GM19193 (cell line): ENCODE data around the gene HOXD8.

Experiments
- POLR2A ChIP-seq: IDR thresholded peaks from 4 replicates; pipeline ENCODE4 v1.6.1; 2011; ENCODE audit not compliant: insufficient read depth, insufficient read length; ENCODE audit errors: extremely low read depth

The HOXD8 gene

DNA sequence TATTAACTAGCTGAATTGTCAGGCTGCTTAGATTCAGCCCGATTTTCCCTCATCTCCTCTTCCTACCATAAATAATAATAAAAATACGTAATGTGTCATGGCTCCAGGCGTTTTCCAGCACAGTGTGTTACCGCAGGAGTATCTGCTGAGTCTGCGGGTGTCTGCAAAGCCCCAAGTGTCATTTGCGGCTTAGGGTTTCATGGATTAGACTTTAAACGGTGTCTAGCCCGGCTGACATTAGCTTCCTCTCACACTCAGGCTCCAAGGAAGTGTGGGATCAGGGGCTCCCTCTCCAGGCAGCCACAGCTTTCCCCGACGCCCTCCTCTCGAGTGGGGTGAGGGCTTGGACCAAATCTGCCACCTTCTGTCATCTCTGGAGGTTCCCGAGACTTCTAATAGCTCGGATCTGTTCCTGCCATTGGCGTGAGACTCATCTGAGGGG lies 44.9 kb downstream of the HOXD8 start:
- TF ChIP-seq POLR2A: no peak

DNA sequence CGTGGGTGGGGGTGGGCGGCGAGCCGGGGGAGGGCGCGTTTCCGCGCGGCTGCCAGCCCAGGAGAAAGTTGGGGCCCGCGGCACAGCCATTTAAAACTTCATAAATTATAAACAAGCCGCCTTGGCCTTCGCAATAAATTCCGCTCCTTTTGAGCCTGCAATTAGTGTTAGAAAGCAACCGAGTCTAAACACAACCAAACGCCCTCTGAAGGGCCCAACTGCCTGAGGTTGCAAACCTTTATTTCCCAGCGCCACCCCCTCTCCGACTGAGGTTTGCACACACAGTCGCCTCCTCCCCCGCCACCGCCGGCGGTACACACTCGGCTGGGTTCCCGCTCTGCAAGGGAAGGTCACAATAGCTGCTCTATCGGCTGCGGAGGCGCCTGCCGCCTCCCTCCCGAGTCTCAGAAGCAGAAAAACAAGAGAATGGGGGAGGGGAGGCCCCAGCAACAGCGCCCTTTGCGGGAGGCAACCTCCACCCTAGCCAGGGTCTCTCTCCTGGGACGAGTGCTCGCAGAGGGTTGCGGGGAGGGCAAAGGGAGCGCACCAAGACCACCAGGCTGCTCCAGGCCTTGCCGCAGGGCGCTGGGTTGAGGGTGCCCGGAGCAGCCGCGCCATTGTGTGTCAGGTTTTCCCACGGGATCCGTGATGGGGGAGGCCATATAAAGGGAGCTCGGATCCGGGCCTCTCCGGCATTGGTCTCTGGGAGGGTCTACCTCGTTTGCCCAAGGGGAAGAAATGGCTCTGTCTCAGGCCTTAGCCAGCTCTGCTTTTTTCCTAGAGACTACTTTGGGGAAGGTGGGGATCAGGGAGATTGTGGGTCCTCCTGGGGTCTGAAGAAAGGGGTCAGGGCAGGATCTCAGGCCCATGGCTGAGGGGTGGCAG lies 45.6 kb downstream of the HOXD8 start:
- no peak for TF ChIP-seq POLR2A

DNA sequence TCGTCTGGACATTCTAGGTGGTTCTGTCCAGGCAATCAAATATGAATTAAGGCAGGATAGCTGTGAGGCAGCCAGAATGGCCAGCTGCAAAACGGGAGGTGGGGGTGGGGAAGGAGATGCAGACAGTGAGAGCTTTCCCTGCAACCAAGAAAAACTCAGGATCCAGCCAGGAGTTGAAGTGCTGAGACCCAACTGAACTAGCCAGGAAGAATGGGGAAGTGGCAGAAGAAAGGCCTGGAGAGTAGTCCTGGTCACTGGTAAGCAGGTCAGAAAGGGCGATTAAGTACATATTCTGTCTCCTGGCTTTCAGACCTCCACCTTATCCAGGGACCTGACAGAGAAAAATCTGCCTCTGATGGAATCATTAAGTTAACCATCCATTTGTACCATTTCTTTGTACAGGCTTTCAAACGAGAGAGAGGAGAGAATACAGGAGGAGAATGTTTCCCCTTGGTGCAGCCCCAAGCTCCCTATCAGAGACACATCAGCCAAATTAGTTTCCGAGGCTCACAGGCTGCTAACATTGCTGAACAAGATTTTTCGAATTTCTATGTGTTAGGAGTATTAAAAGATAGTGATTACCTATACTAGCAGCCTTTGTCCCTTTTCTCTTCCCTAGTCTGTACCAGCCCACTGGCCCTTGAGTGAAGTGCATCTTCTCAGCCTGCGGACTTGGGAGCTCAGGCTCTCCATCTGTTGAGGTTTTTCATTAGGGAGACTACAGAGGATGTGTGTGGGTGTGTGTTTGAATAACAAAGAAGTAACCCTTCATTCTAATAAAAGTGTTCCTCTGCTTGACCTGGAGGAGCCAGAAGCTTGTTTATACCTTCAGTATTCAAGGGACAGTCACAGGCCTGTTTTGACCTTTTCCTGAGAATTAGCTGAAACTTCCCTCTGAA lies 46.5 kb downstream of the HOXD8 start:
- no peak for TF ChIP-seq POLR2A

DNA sequence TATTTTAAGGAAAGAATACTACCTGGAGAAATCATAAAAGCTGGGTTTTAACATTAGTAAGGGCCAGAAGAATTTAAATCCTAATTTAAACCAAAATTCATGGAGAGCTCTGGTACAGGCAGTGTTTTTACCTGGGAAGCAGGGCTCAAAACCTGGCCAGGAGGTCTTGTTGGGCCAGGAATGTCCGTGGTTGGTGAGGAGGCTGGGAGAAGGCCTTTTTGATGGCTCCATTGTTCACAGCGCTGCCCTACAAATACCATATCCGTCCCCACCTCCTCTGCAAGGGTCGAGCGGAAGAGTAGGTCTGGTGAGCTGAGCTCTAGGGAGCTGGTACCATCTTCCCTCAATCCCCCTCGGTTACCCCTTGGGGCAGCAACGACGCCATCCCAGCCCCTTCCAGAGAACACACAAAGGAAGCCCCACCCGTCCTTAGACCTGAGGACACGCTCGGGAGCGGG lies 48.1 kb downstream of the HOXD8 start:
- no peak for TF ChIP-seq POLR2A

DNA sequence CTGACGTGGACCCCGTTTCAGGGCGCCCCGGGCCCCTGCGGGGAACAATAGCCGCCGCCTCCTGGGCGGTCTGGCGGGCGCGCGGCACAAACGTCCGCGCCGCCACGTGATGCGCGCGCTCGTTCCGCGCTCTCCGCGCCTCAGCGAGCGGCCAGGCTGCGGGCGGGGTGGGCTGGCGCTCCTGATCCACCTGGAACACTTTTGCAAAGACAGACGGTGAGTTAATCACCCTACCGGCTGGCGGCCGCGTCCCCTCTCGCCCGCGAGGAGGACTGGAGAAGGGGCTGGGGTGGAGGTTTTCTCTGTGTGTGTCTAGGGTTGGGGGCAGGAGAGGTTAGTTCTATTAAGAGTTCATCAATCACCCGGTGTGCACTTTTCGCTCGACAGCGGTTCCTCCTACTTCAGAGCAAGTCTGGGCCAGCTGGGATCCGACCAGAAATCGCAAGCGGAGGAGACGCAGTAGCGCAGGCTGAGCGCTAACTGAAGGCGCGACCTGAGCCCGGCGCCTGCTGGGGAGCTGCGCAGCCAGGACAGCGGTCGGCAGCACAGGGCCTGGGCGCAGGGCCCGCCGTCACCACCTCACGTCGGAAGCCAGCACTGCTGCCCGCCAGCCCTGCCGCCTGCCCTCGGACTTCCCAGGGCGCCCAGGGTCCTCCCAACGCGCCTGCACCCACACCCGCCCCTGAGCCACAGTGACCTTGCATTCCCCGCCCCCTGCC lies 48.7 kb downstream of the HOXD8 start:
- no peak for TF ChIP-seq POLR2A

DNA sequence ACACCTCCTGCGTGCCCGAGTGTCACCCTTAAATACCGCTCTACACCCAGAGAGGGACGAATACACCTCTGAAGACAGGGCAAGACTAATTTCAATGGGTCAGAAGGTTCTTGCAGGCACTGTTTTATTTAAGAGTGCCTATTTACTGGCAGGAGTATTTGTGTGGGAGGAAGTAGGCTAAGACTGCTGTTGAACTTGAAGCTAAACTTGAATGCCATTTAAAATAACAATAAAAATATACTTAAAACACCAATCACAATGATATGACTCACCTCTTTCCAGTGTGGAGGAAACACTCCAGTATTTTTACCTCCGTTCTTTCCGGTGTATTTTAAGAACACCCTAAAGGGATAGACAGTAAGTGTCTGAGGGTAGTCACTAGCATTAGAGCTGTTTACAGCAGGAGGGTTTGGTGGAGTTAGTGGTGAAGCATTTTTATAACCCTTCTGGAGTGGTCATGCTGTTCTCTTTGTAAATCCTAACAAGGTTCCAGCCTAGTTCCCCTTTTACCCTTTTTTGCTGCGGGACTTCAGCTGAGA lies 49.3 kb downstream of the HOXD8 start:
- TF ChIP-seq POLR2A: no peak

DNA sequence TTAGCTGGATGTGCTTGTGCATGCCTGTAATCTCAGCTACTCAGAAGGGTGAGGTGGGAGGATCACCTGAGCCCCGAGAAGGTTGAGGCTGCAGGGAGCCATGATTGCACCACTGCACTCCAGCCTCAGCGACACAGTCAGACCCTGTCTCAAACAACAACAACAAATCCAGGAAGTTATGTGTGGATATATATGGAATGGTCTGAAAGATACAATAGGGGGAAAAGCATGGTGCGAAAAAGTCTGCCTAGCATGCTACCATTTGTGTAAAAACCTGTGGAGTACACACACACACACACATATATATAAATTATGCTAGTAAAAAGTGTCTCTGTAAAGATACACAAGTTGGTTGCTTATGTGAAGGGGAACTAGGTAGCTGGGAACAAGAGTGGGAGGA lies 52.0 kb downstream of the HOXD8 start:
- no peak for TF ChIP-seq POLR2A
